ENCODE results near the gene PALLD. TPM values are rescaled to one million over a fixed set of nuclear protein-coding genes. Genes with fewer than 3 reads are reported as not detected.
"Not testable (repeated sequence)": the region's sequence is repeated elsewhere in the genome, so short reads cannot be mapped to it uniquely, and the experiment has no call there.

PALLD gene
- total and polyA plus RNA-seq, 2 donors (not counting 3 experiments of a cell fraction or from before 2014, with no cell fraction given) = 13.4 to 48.2 TPM

DNA sequence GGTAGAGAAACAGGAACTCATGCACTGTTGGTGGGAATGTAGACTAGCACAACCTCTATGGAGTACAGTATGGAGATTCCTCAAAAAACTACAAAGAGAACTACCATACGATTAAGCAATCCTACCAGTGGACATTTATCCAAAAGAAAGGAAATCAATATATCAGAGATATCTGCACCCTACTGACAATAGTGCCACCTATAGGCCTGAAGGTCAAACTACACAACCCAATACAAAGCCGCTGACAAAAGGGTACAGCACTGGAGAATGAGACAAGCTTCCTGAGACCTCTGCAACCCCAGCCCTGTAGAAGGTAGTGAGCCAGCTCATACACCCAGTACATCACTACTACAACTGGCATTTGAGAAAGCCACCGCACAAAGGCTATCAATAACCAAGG, 446.1 kb downstream of the PALLD start:
- Histone ChIP-seq H3K27me3 (ENCODE audit: control insufficient read depth in 2 of 2, insufficient read depth in 2 of 2, low read length in 2 of 2) (no peaks in the 10 kb centered on the region), H3K4me3 (replicated peaks in 1 of 3; ENCODE audit: insufficient read depth in 1 of 3, low read depth in 1 of 3, low read length in 3 of 3) (no peak overlapping the region), H3K9me1 (replicated peaks; ENCODE audit: control insufficient read depth, extremely low read depth, insufficient read depth, low read length) (no peaks in the 10 kb centered on the region), H2AFZ (ENCODE audit: low read depth, low read length) (no peak overlapping the region), H4K20me1 (replicated peaks; ENCODE audit: control insufficient read depth, extremely low read depth, insufficient read depth, low read length) (no peaks in the 10 kb centered on the region), H3K4me2 (ENCODE audit: insufficient read depth, low read length) (no peak overlapping the region), H3K36me3 (ENCODE audit: control insufficient read depth in 2 of 2, extremely low read depth in 1 of 2, insufficient read depth in 2 of 2, low read length in 2 of 2) (no peaks in the 10 kb centered on the region), H3K27ac (ENCODE audit: insufficient read depth, low read depth, low read length) (no peak overlapping the region), H3K4me1 (ENCODE audit: control insufficient read depth, extremely low read depth, insufficient read depth, low read length) (no peaks in the 10 kb centered on the region), H3K79me2 (ENCODE audit: control insufficient read depth, insufficient read depth, low read length) (no peaks in the 10 kb centered on the region), H3K9ac (replicated peaks; ENCODE audit: extremely low read depth, insufficient read depth, low read length) (no peak overlapping the region), H3K9me3 (replicated peaks; ENCODE audit: control insufficient read depth, insufficient read depth, low read length) (no peaks in the 10 kb centered on the region)
- dilution Hi-C loops (cut with MboI; ENCODE audit: extremely low pct_ligation_motif_present, low sequenced_read_pairs) = no loop called here
- ChIA-PET POLR2A (no interaction called here), CTCF (interaction anchor here (1.5 kb wide), 2 partner anchors 9 to 542 kb away, joined by 3 to 6 read pairs; no protein-coding TSS in a partner anchor)
- intact Hi-C loops (cut with micrococcal nuclease) = no loop called here
- BruUV-seq (replicated peaks) = no TSS peak
- TF ChIP-seq JUN (IDR thresholded peaks at IDR 0.05; ENCODE audit: borderline replicate concordance, insufficient read depth, insufficient read length, low read depth) = no peak
- TF ChIP-seq, protein P1, sequence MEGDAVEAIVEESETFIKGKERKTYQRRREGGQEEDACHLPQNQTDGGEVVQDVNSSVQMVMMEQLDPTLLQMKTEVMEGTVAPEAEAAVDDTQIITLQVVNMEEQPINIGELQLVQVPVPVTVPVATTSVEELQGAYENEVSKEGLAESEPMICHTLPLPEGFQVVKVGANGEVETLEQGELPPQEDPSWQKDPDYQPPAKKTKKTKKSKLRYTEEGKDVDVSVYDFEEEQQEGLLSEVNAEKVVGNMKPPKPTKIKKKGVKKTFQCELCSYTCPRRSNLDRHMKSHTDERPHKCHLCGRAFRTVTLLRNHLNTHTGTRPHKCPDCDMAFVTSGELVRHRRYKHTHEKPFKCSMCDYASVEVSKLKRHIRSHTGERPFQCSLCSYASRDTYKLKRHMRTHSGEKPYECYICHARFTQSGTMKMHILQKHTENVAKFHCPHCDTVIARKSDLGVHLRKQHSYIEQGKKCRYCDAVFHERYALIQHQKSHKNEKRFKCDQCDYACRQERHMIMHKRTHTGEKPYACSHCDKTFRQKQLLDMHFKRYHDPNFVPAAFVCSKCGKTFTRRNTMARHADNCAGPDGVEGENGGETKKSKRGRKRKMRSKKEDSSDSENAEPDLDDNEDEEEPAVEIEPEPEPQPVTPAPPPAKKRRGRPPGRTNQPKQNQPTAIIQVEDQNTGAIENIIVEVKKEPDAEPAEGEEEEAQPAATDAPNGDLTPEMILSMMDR (IDR thresholded peaks at IDR 0.05; ENCODE audit: extremely low read depth in 1 of 2, insufficient read depth in 1 of 2, low read depth in 1 of 2, low read length in 2 of 2) = peak; percentile 29 to 46
- DNase-seq (ENCODE audit: low read depth, low spot score) = no peak
- no peak for FAIRE-seq

DNA sequence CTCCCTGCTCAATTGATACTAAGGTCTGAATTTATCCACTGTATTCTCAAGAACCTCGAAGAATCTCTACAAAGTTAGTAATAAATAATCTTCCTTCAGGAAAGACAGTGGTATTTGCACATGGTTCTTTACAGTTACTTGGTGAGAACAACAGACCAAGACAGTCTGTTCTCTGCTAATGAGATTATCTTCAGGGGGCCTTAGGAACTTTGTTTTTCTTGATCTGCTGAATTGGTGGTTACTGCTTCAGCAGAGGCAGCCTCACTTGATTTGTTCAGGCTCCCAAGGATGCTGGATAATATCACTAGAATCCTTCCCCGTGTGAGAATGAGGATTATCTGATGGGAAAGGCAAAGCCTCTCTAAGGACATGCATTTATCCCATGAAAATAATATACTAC, 448.4 kb downstream of the PALLD start:
- Histone ChIP-seq H3K4me1 (ENCODE audit: control insufficient read depth, extremely low read depth, insufficient read depth, low read length) (no peaks in the 10 kb centered on the region), H3K79me2 (ENCODE audit: control insufficient read depth, insufficient read depth, low read length) (no peaks in the 10 kb centered on the region), H3K4me2 (ENCODE audit: insufficient read depth, low read length) (no peak overlapping the region), H3K36me3 (ENCODE audit: control insufficient read depth in 2 of 2, extremely low read depth in 1 of 2, insufficient read depth in 2 of 2, low read length in 2 of 2) (no peaks in the 10 kb centered on the region), H3K9me1 (replicated peaks; ENCODE audit: control insufficient read depth, extremely low read depth, insufficient read depth, low read length) (no peaks in the 10 kb centered on the region), H3K9me3 (replicated peaks; ENCODE audit: control insufficient read depth, insufficient read depth, low read length) (no peaks in the 10 kb centered on the region), H2AFZ (ENCODE audit: low read depth, low read length) (no peak overlapping the region), H3K4me3 (replicated peaks in 1 of 3; ENCODE audit: insufficient read depth in 1 of 3, low read depth in 1 of 3, low read length in 3 of 3) (no peak overlapping the region), H3K27me3 (ENCODE audit: control insufficient read depth in 2 of 2, insufficient read depth in 2 of 2, low read length in 2 of 2) (no peaks in the 10 kb centered on the region), H3K27ac (ENCODE audit: insufficient read depth, low read depth, low read length) (no peak overlapping the region), H3K9ac (replicated peaks; ENCODE audit: extremely low read depth, insufficient read depth, low read length) (no peak overlapping the region), H4K20me1 (replicated peaks; ENCODE audit: control insufficient read depth, extremely low read depth, insufficient read depth, low read length) (no peaks in the 10 kb centered on the region)
- no TSS peak for BruUV-seq (replicated peaks)
- ChIA-PET CTCF (interaction anchor here (0.9 kb wide), 1 partner anchor 12 kb away, joined by 3 read pairs; no protein-coding TSS in a partner anchor), POLR2A (no interaction called here)
- FAIRE-seq (no peak), DNase-seq (ENCODE audit: low read depth, low spot score) (no peak)
- intact Hi-C loops (cut with micrococcal nuclease) = no loop called here
- dilution Hi-C loops (cut with MboI; ENCODE audit: extremely low pct_ligation_motif_present, low sequenced_read_pairs) = no loop called here
- TF ChIP-seq GATA2 (IDR thresholded peaks at IDR 0.05; ENCODE audit: insufficient read depth, insufficient read length, low read depth, low read length) (no peak), JUN (IDR thresholded peaks at IDR 0.05; ENCODE audit: borderline replicate concordance, insufficient read depth, insufficient read length, low read depth) (no peak), EZH2 (IDR thresholded peaks at IDR 0.05; ENCODE audit: borderline replicate concordance, low read depth, low read length, severe bottlenecking) (no peak), POLR2A (IDR thresholded peaks at IDR 0.05; ENCODE audit: low read depth, low read length) (no peak)

DNA sequence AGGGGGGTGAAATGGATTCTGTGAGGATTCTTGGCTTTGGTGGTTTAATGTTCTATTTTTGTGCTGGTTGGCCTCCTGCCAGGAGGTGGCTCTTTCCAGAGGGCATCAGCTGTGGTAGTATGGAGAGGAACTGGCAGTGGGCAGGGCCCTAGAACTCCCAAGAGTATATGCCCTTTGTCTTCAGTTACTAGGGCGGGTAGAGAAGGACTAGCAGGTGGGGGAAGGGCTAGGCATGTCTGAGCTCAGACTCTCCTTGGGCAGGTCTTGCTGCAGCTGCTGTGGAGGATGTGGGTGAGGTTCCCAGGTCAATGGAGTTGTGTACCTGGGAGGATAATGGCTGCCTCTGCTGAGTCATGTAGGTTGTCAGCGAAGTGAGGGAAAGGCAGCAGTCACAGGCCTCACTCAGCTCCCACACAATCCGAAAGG, 456.0 kb downstream of the PALLD start:
- H3K9me3 ChIP-seq (replicated peaks; ENCODE audit: control insufficient read depth, insufficient read depth, low read length); intact Hi-C loops (cut with micrococcal nuclease); H3K4me3 ChIP-seq (replicated peaks in 1 of 3; ENCODE audit: insufficient read depth in 1 of 3, low read depth in 1 of 3, low read length in 3 of 3); H3K27me3 ChIP-seq (ENCODE audit: control insufficient read depth in 2 of 2, insufficient read depth in 2 of 2, low read length in 2 of 2); FAIRE-seq; H3K27ac ChIP-seq (ENCODE audit: insufficient read depth, low read depth, low read length); H2AFZ ChIP-seq (ENCODE audit: low read depth, low read length); POLR2A ChIA-PET; H4K20me1 ChIP-seq (replicated peaks; ENCODE audit: control insufficient read depth, extremely low read depth, insufficient read depth, low read length); dilution Hi-C loops (cut with MboI; ENCODE audit: extremely low pct_ligation_motif_present, low sequenced_read_pairs); H3K79me2 ChIP-seq (ENCODE audit: control insufficient read depth, insufficient read depth, low read length); H3K9ac ChIP-seq (replicated peaks; ENCODE audit: extremely low read depth, insufficient read depth, low read length); H3K9me1 ChIP-seq (replicated peaks; ENCODE audit: control insufficient read depth, extremely low read depth, insufficient read depth, low read length); H3K36me3 ChIP-seq (ENCODE audit: control insufficient read depth in 2 of 2, extremely low read depth in 1 of 2, insufficient read depth in 2 of 2, low read length in 2 of 2); DNase-seq (ENCODE audit: low read depth, low spot score); H3K4me2 ChIP-seq (ENCODE audit: insufficient read depth, low read length); H3K4me1 ChIP-seq (ENCODE audit: control insufficient read depth, extremely low read depth, insufficient read depth, low read length); BruUV-seq (replicated peaks): not testable (repeated sequence)
- CTCF ChIA-PET = interaction anchor here (0.8 kb wide), 1 partner anchor 20 kb away, joined by 4 read pairs; no protein-coding TSS in a partner anchor

Data from endothelial cell of umbilical vein (primary cell).